ENCODE measurements around the gene BST2. TPM values are rescaled to one million over a fixed set of nuclear protein-coding genes. Genes with fewer than 3 reads are reported as not detected.
A peak's percentile ranks its signal among the peaks of the same experiment; 100 is the strongest.

BST2 gene
- total RNA-seq (ENCODE audit: insufficient read depth, low replicate concordance): 35.2 TPM

GRCh38 chr19:17405250-17406045, at the start of gene BST2:
Gene BST2, minus strand, starts transcription at chr19:17405630. Its CDS starts 55 bp downstream, at chr19:17405575.
- DNase-seq (ENCODE audit: low spot score): peak; percentile 90

- no peak for DNase-seq (ENCODE audit: low spot score)
Observed at GRCh38 chr19:17454576-17455071, 49.2 kb upstream of the BST2 start.

- DNase-seq (ENCODE audit: low spot score): no peak
Observed at GRCh38 chr19:17451820-17452219, 46.4 kb upstream of the BST2 start.

- DNase-seq (ENCODE audit: low spot score): no peak
Observed at GRCh38 chr19:17450264-17451075, 45.0 kb upstream of the BST2 start.

- peak; percentile 45 for DNase-seq (ENCODE audit: low spot score)
Observed at GRCh38 chr19:17448131-17448967, 42.9 kb upstream of the BST2 start, which contains the start of gene TMEM221. Gene TMEM221, minus strand, starts transcription at chr19:17448668. Its CDS starts 206 bp downstream, at chr19:17448462.

- no peak for DNase-seq (ENCODE audit: low spot score)
Observed at GRCh38 chr19:17447704-17448130, 42.3 kb upstream of the BST2 start.

GRCh38 chr19:17445526-17446165, 40.2 kb upstream of the BST2 start:
- no peak for DNase-seq (ENCODE audit: low spot score)

GRCh38 chr19:17441241-17442021, 36.0 kb upstream of the BST2 start:
- no peak for DNase-seq (ENCODE audit: low spot score)

- no peak for DNase-seq (ENCODE audit: low spot score)
Observed at GRCh38 chr19:17436874-17437267, 31.4 kb upstream of the BST2 start.

- no peak for DNase-seq (ENCODE audit: low spot score)
Observed at GRCh38 chr19:17436094-17436873, 30.9 kb upstream of the BST2 start.

GRCh38 chr19:17435218-17435617, 29.8 kb upstream of the BST2 start:
- DNase-seq (ENCODE audit: low spot score): no peak

- no peak for DNase-seq (ENCODE audit: low spot score)
Observed at GRCh38 chr19:17431417-17431816, 26.0 kb upstream of the BST2 start.

GRCh38 chr19:17429641-17430113, 24.2 kb upstream of the BST2 start:
- DNase-seq (ENCODE audit: low spot score): peak; percentile 61

GRCh38 chr19:17424743-17425365, 19.4 kb upstream of the BST2 start:
- peak; percentile 45 for DNase-seq (ENCODE audit: low spot score)

- no peak for DNase-seq (ENCODE audit: low spot score)
Observed at GRCh38 chr19:17423429-17424208, 18.2 kb upstream of the BST2 start.

- DNase-seq (ENCODE audit: low spot score): no peak
Observed at GRCh38 chr19:17421942-17422341, 16.5 kb upstream of the BST2 start.

- peak; percentile 47 for DNase-seq (ENCODE audit: low spot score)
Observed at GRCh38 chr19:17420475-17420924, 15.1 kb upstream of the BST2 start.
